ENCODE measurements around the gene SHMT1.

DNA sequence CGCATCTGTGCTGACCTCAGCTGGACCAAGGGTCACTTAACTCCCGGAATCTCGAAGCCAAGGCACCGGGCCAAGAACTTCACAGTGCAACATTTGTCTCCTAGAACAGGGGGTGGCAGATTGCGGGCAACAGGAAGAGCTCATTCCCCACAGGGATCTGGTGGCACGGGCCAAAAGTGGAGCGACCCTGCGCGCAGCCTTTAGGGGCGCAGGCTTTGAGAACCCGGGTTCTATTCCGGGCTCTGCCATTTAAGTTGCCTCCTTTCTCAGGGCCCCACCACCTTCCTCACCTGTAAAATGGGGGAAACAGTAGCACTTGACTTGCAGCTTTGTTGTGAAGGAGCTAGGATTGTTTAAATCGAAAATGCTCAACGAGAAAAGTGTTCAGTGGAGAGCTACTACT, 651 bp downstream of the SHMT1 start:
- TF ChIP-seq, protein P1, sequence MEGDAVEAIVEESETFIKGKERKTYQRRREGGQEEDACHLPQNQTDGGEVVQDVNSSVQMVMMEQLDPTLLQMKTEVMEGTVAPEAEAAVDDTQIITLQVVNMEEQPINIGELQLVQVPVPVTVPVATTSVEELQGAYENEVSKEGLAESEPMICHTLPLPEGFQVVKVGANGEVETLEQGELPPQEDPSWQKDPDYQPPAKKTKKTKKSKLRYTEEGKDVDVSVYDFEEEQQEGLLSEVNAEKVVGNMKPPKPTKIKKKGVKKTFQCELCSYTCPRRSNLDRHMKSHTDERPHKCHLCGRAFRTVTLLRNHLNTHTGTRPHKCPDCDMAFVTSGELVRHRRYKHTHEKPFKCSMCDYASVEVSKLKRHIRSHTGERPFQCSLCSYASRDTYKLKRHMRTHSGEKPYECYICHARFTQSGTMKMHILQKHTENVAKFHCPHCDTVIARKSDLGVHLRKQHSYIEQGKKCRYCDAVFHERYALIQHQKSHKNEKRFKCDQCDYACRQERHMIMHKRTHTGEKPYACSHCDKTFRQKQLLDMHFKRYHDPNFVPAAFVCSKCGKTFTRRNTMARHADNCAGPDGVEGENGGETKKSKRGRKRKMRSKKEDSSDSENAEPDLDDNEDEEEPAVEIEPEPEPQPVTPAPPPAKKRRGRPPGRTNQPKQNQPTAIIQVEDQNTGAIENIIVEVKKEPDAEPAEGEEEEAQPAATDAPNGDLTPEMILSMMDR (IDR thresholded peaks at IDR 0.05): no peak
- no peak for TF ChIP-seq POLR2A (IDR thresholded peaks at IDR 0.05)

All from Peyer's patch (tissue), 4 donors.